Neural cell (in vitro differentiated cells): ENCODE data around the gene ROS1. TPM values are rescaled to one million over a fixed set of nuclear protein-coding genes. Genes with fewer than 3 reads are reported as not detected.

Experiments
- H2AFZ ChIP-seq: fragments of 200-600, 300-800 bp; sonication (generic), shearing (Covaris generic); 2 replicates; pipeline ENCODE4 v1.6.0; 2014; ENCODE audit warnings: low read depth, mild to moderate bottlenecking, antibody characterized with exemption, low read length, moderate library complexity
- H3F3A ChIP-seq: fragments of 200-600 bp; shearing (Covaris generic); 2 replicates; pipeline ENCODE4 v1.6.1; 2016; ENCODE audit warnings: mild to moderate bottlenecking, moderate library complexity, mixed read lengths, antibody characterized with exemption, low read length; ENCODE audit not compliant: insufficient read depth, poor library complexity, severe bottlenecking
- H3K27ac ChIP-seq: fragments of 200-600, 300-800 bp; sonication (generic), shearing (Covaris generic); 2 replicates; pipeline ENCODE4 v1.5.1; 2014; ENCODE audit warnings: mild to moderate bottlenecking, low read length, moderate library complexity
- H3K27me3 ChIP-seq: fragments of 300-800, 200-600 bp; sonication (generic), shearing (Covaris generic); 2 replicates; pipeline ENCODE4 v1.6.0; 2014; ENCODE audit warnings: mild to moderate bottlenecking, low read depth, low read length, moderate library complexity; ENCODE audit not compliant: insufficient read depth
- H3K36me3 ChIP-seq: fragments of 300-800, 200-600 bp; sonication (generic), shearing (Covaris generic); 2 replicates; pipeline ENCODE4 v1.5.1; 2014; ENCODE audit warnings: mild to moderate bottlenecking, antibody characterized with exemption, low read length, moderate library complexity; ENCODE audit not compliant: insufficient read depth
- H3K4me2 ChIP-seq: fragments of 300-800, 200-600 bp; sonication (generic), shearing (Covaris generic); 2 replicates; pipeline ENCODE4 v1.6.0; 2014; ENCODE audit warnings: mild to moderate bottlenecking, low read length
- H3K4me3 ChIP-seq: fragments of 300-800, 200-600 bp; sonication (generic), shearing (Covaris generic); 2 replicates; pipeline ENCODE4 v1.5.1; 2014; ENCODE audit warnings: mild to moderate bottlenecking, low read length, moderate library complexity
- H3K79me2 ChIP-seq: fragments of 200-600 bp; shearing (Covaris generic); replicated peaks from 2 replicates; pipeline ENCODE4 v1.6.0; 2014; ENCODE audit warnings: mild to moderate bottlenecking, low read length, moderate library complexity; ENCODE audit not compliant: insufficient read depth
- H3K9ac ChIP-seq: fragments of 300-800, 200-600 bp; sonication (generic), shearing (Covaris generic); 2 replicates; pipeline ENCODE4 v1.6.1; 2016; ENCODE audit warnings: mild to moderate bottlenecking, low read length, mixed read lengths
- H3K9me2 ChIP-seq: fragments of 200-600 bp; shearing (Covaris generic); 2 replicates; pipeline ENCODE4 v1.6.1; 2016; ENCODE audit warnings: mild to moderate bottlenecking, low read length, mixed read lengths; ENCODE audit not compliant: insufficient read depth
- H3K9me3 ChIP-seq: fragments of 200-600, 300-800 bp; sonication (generic), shearing (Covaris generic); 2 replicates; pipeline ENCODE4 v1.6.1; 2016; ENCODE audit warnings: mild to moderate bottlenecking, mixed run types, low read length, moderate library complexity, mixed read lengths
- H4K20me1 ChIP-seq: fragments of 200-600 bp; shearing (Covaris generic); 2 replicates; pipeline ENCODE4 v1.6.1; 2016; ENCODE audit warnings: mild to moderate bottlenecking, mixed run types; ENCODE audit not compliant: insufficient read depth
- CTCF ChIP-seq: fragments of 450-650 bp; IDR thresholded peaks from 2 replicates; pipeline ENCODE4 v1.5.1; 2014; ENCODE audit warnings: antibody characterized with exemption, mild to moderate bottlenecking, moderate library complexity; ENCODE audit not compliant: poor library complexity, severe bottlenecking
- EP300 ChIP-seq: fragments of 450-650 bp; conservative IDR thresholded peaks from 2 replicates; pipeline ENCODE4 v1.6.1; 2014; ENCODE audit warnings: antibody characterized with exemption, mild to moderate bottlenecking, moderate library complexity; ENCODE audit not compliant: poor library complexity, severe bottlenecking
- EZH2 ChIP-seq: fragments of 200-600, 300-800 bp; shearing (Covaris generic), sonication (generic); IDR thresholded peaks from 2 replicates; pipeline ENCODE4 v1.6.1; 2014; ENCODE audit warnings: antibody characterized with exemption, low read length, borderline replicate concordance, mild to moderate bottlenecking; ENCODE audit not compliant: insufficient read depth, poor library complexity, severe bottlenecking
- MXI1 ChIP-seq: fragments of 450-650 bp; conservative IDR thresholded peaks from 2 replicates; pipeline ENCODE4 v1.6.1; 2014; ENCODE audit warnings: antibody characterized with exemption, mild to moderate bottlenecking; ENCODE audit not compliant: poor library complexity, severe bottlenecking
- POLR2AphosphoS5 ChIP-seq: IDR thresholded peaks from 2 replicates; pipeline ENCODE4 v1.6.1; 2012
- RAD21 ChIP-seq: fragments of 450-650 bp; conservative IDR thresholded peaks from 2 replicates; pipeline ENCODE4 v1.6.1; 2014; ENCODE audit warnings: antibody characterized with exemption, mild to moderate bottlenecking, moderate library complexity
- REST ChIP-seq: IDR thresholded peaks from 2 replicates; pipeline ENCODE4 v1.6.1; 2012; ENCODE audit warnings: borderline replicate concordance
- SMC3 ChIP-seq: fragments of 450-650 bp; conservative IDR thresholded peaks from 2 replicates; pipeline ENCODE4 v1.6.1; 2014; ENCODE audit warnings: antibody characterized with exemption, mild to moderate bottlenecking, moderate library complexity; ENCODE audit not compliant: poor library complexity
- TAF1 ChIP-seq: IDR thresholded peaks from 2 replicates; pipeline ENCODE4 v1.6.1; 2012; ENCODE audit warnings: low read depth
- polyA plus RNA-seq: library from polyadenylated mRNA; depleted of rRNA; stranded (reverse); fragments of >200 nt; gene quantifications from 2 replicates; pipeline ENCODE4 v1.2.3, GENCODE V29; 2014

Gene ROS1
- polyA plus RNA-seq, 1 donor from 2014 or later: not detected

GRCh38 chr6:117418320-117418719 is 7.4 kb downstream of the ROS1 start:
- Histone ChIP-seq H3K9ac (no peak overlapping the region), H3K9me3 (no peaks in the 10 kb centered on the region), H3K4me3 (no peak overlapping the region), H4K20me1 (no peaks in the 10 kb centered on the region), H3K27me3 (no peaks in the 10 kb centered on the region), H3K36me3 (no peaks in the 10 kb centered on the region), H3F3A (no peaks in the 10 kb centered on the region), H3K9me2 (no peaks in the 10 kb centered on the region), H2AFZ (no peak overlapping the region), H3K4me2 (no peak overlapping the region), H3K79me2 (no peaks in the 10 kb centered on the region), H3K27ac (no peak overlapping the region)
- TF ChIP-seq POLR2AphosphoS5: no peak

GRCh38 chr6:117417851-117418250 is 7.9 kb downstream of the ROS1 start:
- no peak overlapping the region for H3K27ac ChIP-seq
- no peaks in the 10 kb centered on the region for H3K27me3 ChIP-seq
- H3F3A ChIP-seq: no peaks in the 10 kb centered on the region
- TF ChIP-seq RAD21: no peak
- no peak for TF ChIP-seq EZH2
- TF ChIP-seq SMC3: no peak
- TF ChIP-seq POLR2AphosphoS5: no peak
- no peak for TF ChIP-seq REST
- no peak for TF ChIP-seq TAF1
- no peak for TF ChIP-seq CTCF
- no peak for TF ChIP-seq MXI1
- TF ChIP-seq EP300: no peak
- no peak overlapping the region for H3K9ac ChIP-seq
- H4K20me1 ChIP-seq: no peaks in the 10 kb centered on the region
- H3K9me2 ChIP-seq: no peaks in the 10 kb centered on the region
- no peaks in the 10 kb centered on the region for H3K79me2 ChIP-seq
- H3K9me3 ChIP-seq: no peaks in the 10 kb centered on the region
- no peak overlapping the region for H2AFZ ChIP-seq
- H3K4me3 ChIP-seq: no peak overlapping the region
- H3K36me3 ChIP-seq: no peaks in the 10 kb centered on the region
- H3K4me2 ChIP-seq: no peak overlapping the region

GRCh38 chr6:117414770-117415169 is 11.0 kb downstream of the ROS1 start:
- Histone ChIP-seq H3K4me3 (no peak overlapping the region), H3F3A (no peaks in the 10 kb centered on the region), H4K20me1 (no peaks in the 10 kb centered on the region), H3K27ac (no peak overlapping the region), H3K79me2 (no peaks in the 10 kb centered on the region), H3K9ac (no peak overlapping the region), H3K27me3 (no peaks in the 10 kb centered on the region), H3K4me2 (no peak overlapping the region), H3K9me2 (no peaks in the 10 kb centered on the region), H3K36me3 (no peaks in the 10 kb centered on the region), H2AFZ (no peak overlapping the region), H3K9me3 (no peaks in the 10 kb centered on the region)
- TF ChIP-seq POLR2AphosphoS5 (no peak), CTCF (no peak), REST (no peak), MXI1 (no peak), EZH2 (no peak), EP300 (no peak)
